Neural progenitor cell (in vitro differentiated cells): ENCODE data around the gene LRRC26. TPM values are rescaled to one million over a fixed set of nuclear protein-coding genes. Genes with fewer than 3 reads are reported as not detected.

ENCODE experiments used
- DNase-seq: peaks from one replicate; pipeline ENCODE4 v3.0.0-alpha.2; 2016; ENCODE audit warnings: low spot score
- H2AFZ ChIP-seq: fragments of 200-600 bp; sonication (generic); replicated peaks from 2 replicates; pipeline ENCODE4 v1.6.1; 2016; ENCODE audit warnings: antibody characterized with exemption
- H3F3A ChIP-seq: fragments of 200-600 bp; sonication (generic); 2 replicates; pipeline ENCODE4 v1.6.1; 2016; ENCODE audit warnings: antibody characterized with exemption, low read depth
- H3K27ac ChIP-seq: fragments of 200-600 bp; sonication (generic); 2 replicates; pipeline ENCODE4 v1.5.1; 2016; ENCODE audit warnings: mild to moderate bottlenecking
- H3K27me3 ChIP-seq: fragments of 200-600 bp; sonication (generic); 2 replicates; pipeline ENCODE4 v1.6.1; 2016; ENCODE audit warnings: mild to moderate bottlenecking, moderate library complexity
- H3K36me3 ChIP-seq: fragments of 200-600 bp; sonication (generic); 2 replicates; pipeline ENCODE4 v1.5.1; 2016
- H3K4me1 ChIP-seq: fragments of 200-600 bp; sonication (generic); 2 replicates; pipeline ENCODE4 v1.6.1; 2016; ENCODE audit warnings: mixed run types
- H3K4me2 ChIP-seq: fragments of 200-600 bp; sonication (generic); 2 replicates; pipeline ENCODE4 v1.6.1; 2016
- H3K4me3 ChIP-seq: fragments of 200-600 bp; sonication (generic); 2 replicates; pipeline ENCODE4 v1.5.1; 2016
- H3K79me2 ChIP-seq: fragments of 200-600 bp; sonication (generic); 2 replicates; pipeline ENCODE4 v1.6.1; 2016; ENCODE audit warnings: low read depth
- H3K9ac ChIP-seq: fragments of 200-600 bp; sonication (generic); 2 replicates; pipeline ENCODE4 v1.6.1; 2016
- H3K9me3 ChIP-seq: fragments of 200-600 bp; sonication (generic); 2 replicates; pipeline ENCODE4 v1.5.1; 2016; ENCODE audit warnings: low read depth
- H4K20me1 ChIP-seq: fragments of 200-600 bp; sonication (generic); 2 replicates; pipeline ENCODE4 v1.6.1; 2016; ENCODE audit warnings: low read depth
- H3K27ac Mint-ChIP-seq: 3 replicates; pipeline ENCODE4 v1.8.0; 2021; ENCODE audit warnings: mixed read lengths
- H3K27me3 Mint-ChIP-seq: 2 replicates; pipeline ENCODE4 v1.8.0; 2022; ENCODE audit warnings: low read depth, mild to moderate bottlenecking, inconsistent platforms, moderate library complexity, mixed read lengths; ENCODE audit not compliant: insufficient read depth
- H3K36me3 Mint-ChIP-seq: 3 replicates; pipeline ENCODE4 v1.8.0; 2021; ENCODE audit warnings: mixed read lengths
- H3K4me1 Mint-ChIP-seq: 3 replicates; pipeline ENCODE4 v1.8.0; 2021; ENCODE audit warnings: mixed read lengths
- H3K4me3 Mint-ChIP-seq: 3 replicates; pipeline ENCODE4 v1.8.0; 2021; ENCODE audit warnings: mild to moderate bottlenecking, moderate library complexity, mixed read lengths
- H3K9me3 Mint-ChIP-seq: 3 replicates; pipeline ENCODE4 v1.8.0; 2020; ENCODE audit warnings: mixed read lengths
- CTCF ChIP-seq: fragments of 200-600 bp; sonication (generic); IDR thresholded peaks from 2 replicates; pipeline ENCODE4 v1.5.1; 2017; ENCODE audit warnings: antibody characterized with exemption, mild to moderate bottlenecking
- EZH2 ChIP-seq: fragments of 200-600 bp; sonication (generic); IDR thresholded peaks from 2 replicates; pipeline ENCODE4 v1.6.1; 2017; ENCODE audit warnings: antibody characterized with exemption, mild to moderate bottlenecking, moderate library complexity
- EZH2phosphoT487 ChIP-seq: fragments of 200-600 bp; sonication (generic); IDR thresholded peaks from 2 replicates; pipeline ENCODE4 v1.6.1; 2017; ENCODE audit warnings: antibody characterized with exemption
- total RNA-seq: library from RNA; depleted of rRNA; stranded (reverse); fragments of >200 nt; gene quantifications from 2 replicates; pipeline ENCODE4 v1.2.3, GENCODE V29; 2015; ENCODE audit warnings: low replicate concordance

The LRRC26 gene
- total RNA-seq, 1 donor from 2014 or later, result not detected

- no peak overlapping the region for H3K27ac Mint-ChIP-seq
- H3K36me3 Mint-ChIP-seq, result no peaks in the 10 kb centered on the region
- no peak overlapping the region for H3K4me3 Mint-ChIP-seq
- H3K79me2 ChIP-seq, result no peaks in the 10 kb centered on the region
- no peak for DNase-seq
- peaks cover 22% of the 10 kb centered on the region for H3K4me1 ChIP-seq
- peaks cover 46% of the 10 kb centered on the region for H3K27me3 Mint-ChIP-seq
- H3K36me3 ChIP-seq, result no peaks in the 10 kb centered on the region
- H3K4me2 ChIP-seq, result no peak overlapping the region
- H3K9ac ChIP-seq, result no peak overlapping the region
- no peak overlapping the region for H2AFZ ChIP-seq
- TF ChIP-seq EZH2phosphoT487 (no peak), CTCF (no peak), EZH2 (no peak)
- H3K4me3 ChIP-seq, result no peak overlapping the region
- peaks cover 20% of the 10 kb centered on the region for H3F3A ChIP-seq
- no peak overlapping the region for H3K27ac ChIP-seq
- no peaks in the 10 kb centered on the region for H3K9me3 ChIP-seq
- H3K9me3 Mint-ChIP-seq, result no peaks in the 10 kb centered on the region
- peaks cover 66% of the 10 kb centered on the region for H4K20me1 ChIP-seq
- peaks cover 3% of the 10 kb centered on the region for H3K4me1 Mint-ChIP-seq
- peaks cover 100% of the 10 kb centered on the region for H3K27me3 ChIP-seq
Observed at GRCh38 chr9:137165250-137165836, 4.5 kb downstream of the LRRC26 start.

GRCh38 chr9:137164370-137165249, 5.2 kb downstream of the LRRC26 start:
- Mint-ChIP-seq H3K36me3 (no peaks in the 10 kb centered on the region), H3K4me3 (no peak overlapping the region), H3K27me3 (peaks cover 48% of the 10 kb centered on the region), H3K27ac (no peak overlapping the region), H3K4me1 (peaks cover 3% of the 10 kb centered on the region), H3K9me3 (no peaks in the 10 kb centered on the region)
- Histone ChIP-seq H3K27me3 (peaks cover 100% of the 10 kb centered on the region), H3K9ac (no peak overlapping the region), H3K36me3 (no peaks in the 10 kb centered on the region), H2AFZ (no peak overlapping the region), H3F3A (peaks cover 19% of the 10 kb centered on the region), H4K20me1 (peaks cover 59% of the 10 kb centered on the region), H3K4me1 (peaks cover 18% of the 10 kb centered on the region), H3K27ac (no peak overlapping the region), H3K79me2 (no peaks in the 10 kb centered on the region), H3K4me3 (no peak overlapping the region), H3K4me2 (no peak overlapping the region), H3K9me3 (no peaks in the 10 kb centered on the region)
- TF ChIP-seq EZH2phosphoT487 (no peak), CTCF (no peak), EZH2 (no peak)
- no peak for DNase-seq

GRCh38 chr9:137163805-137164204, 6.0 kb downstream of the LRRC26 start:
- Histone ChIP-seq H4K20me1 (peaks cover 65% of the 10 kb centered on the region), H3K4me1 (peaks cover 17% of the 10 kb centered on the region), H3K27me3 (peaks cover 100% of the 10 kb centered on the region), H3K27ac (no peak overlapping the region), H3K4me2 (no peak overlapping the region), H2AFZ (no peak overlapping the region), H3K4me3 (no peak overlapping the region), H3K9me3 (no peaks in the 10 kb centered on the region), H3F3A (peaks cover 11% of the 10 kb centered on the region), H3K9ac (no peak overlapping the region), H3K36me3 (no peaks in the 10 kb centered on the region), H3K79me2 (no peaks in the 10 kb centered on the region)
- H3K4me1 Mint-ChIP-seq, result peaks cover 6% of the 10 kb centered on the region
- H3K36me3 Mint-ChIP-seq, result peaks cover 1% of the 10 kb centered on the region
- H3K27ac Mint-ChIP-seq, result no peak overlapping the region
- no peak for DNase-seq
- no peak for TF ChIP-seq CTCF
- peak overlapping the region; percentile 77 for H3K4me3 Mint-ChIP-seq
- H3K9me3 Mint-ChIP-seq, result no peaks in the 10 kb centered on the region
- H3K27me3 Mint-ChIP-seq, result peaks cover 56% of the 10 kb centered on the region
